GM18951 (cell line): ENCODE results near the gene IP6K3.

Experiments
- POLR2A ChIP-seq: IDR thresholded peaks from 4 replicates; pipeline ENCODE4 v1.6.1; 2011; ENCODE audit warnings: mild to moderate bottlenecking; ENCODE audit not compliant: insufficient read length, insufficient read depth; ENCODE audit errors: extremely low read depth
- in situ Hi-C: fragments of 300-500 bp; cut with MboI; formaldehyde crosslinking; loops from one replicate; pipeline ENCODE4 v1.12.0; 2022; ENCODE audit warnings: low sequenced_read_pairs, mixed read lengths, inconsistent platforms; ENCODE audit not compliant: unreplicated experiment

IP6K3 gene

DNA sequence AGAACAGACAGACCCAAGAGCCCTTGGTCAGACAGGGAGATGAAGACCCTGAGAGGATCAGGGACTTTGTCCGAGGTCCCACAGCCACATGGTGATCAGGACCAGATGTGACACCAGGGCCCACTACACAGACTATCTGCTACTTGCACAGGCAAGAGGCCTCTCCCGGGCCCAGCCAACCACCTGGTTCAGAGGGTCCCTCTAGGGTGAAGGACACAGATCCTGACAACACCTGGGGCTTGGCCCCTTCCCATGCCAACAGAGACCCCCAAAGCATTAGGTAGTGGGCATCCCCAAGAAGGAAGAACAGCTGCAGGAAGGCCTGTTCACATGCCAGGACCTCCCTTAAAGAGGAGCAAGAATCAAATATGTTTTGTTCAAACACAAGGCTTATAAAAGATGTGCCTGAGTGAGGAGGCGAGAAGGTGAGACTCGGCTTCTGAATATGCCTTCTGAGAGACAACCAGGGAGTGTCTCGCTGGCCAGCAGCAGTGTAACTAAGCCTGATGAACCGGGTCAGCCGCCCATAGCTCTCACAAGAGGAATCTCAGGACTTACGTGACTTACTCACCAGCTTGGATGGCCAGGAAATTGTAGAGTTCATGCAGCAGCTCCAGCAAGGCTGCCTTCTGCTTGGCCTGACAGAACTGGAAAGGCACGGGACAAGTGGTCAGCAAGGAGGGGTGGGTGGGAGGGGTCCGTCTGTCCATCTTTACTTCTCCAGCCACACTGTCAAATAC, 37.2 kb upstream of the IP6K3 start:
- no peak for TF ChIP-seq POLR2A
- in situ Hi-C loops, result no loop called here

DNA sequence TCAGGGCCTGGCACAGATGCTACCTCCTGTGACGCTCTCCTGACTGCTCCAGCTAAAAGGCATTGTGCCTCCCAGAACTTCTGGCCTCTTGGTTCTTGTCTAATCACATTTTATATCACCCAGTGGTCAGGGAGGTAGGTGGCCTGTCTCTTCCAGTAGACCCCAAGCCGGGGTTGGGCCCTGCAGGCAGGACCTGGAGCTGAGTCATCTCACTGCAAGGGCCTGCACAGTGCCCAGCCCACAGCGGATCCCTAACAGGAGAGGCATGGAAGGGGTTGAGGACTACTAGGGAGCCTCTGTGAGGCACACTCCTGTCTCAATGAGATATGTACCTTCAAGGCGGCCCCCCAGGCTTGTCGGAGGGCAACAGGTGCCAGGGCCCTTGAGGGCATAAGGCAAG, 35.9 kb upstream of the IP6K3 start:
- no peak for TF ChIP-seq POLR2A
- in situ Hi-C loops, result no loop called here

DNA sequence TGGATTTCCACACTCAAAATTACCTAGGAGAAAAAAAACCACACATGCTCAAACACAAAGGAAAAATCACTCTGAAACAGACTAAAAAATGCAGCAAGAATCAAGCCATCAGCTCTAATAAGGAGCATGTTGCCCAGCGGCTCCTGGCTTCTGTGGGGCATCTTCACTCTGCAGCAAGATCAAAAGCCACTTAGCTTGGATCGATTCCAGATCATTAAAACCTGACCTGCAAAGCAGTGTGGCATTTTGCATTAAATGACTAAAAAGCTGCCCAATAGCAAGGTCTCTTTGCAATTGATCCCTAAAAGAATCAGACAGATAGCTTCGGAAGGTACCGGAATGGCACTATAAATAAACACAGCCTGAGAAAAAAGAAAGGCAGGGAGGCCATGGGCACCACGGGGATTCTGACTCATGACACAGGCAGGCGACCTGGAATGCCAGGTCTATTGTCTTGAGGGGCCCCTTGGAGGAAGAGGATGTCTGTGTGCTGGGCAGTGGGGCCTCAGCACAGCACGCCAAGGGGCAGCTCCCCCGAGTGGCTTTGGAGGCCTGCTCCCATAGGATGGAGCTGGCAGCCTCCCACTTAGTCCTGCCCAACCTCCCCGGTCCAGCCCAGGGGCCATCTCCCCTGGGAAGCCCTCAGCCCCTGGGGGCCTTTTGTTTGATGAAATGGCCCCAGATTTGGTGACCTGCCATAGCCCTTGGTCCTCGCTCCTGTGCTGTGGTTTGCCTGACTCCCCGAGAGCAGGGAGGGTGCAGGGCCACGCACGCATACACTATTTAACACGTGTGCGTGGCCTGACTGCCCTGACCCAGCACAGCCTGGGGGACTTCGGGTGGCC, 34.6 kb upstream of the IP6K3 start:
- TF ChIP-seq POLR2A, result no peak
- in situ Hi-C loops, result no loop called here

DNA sequence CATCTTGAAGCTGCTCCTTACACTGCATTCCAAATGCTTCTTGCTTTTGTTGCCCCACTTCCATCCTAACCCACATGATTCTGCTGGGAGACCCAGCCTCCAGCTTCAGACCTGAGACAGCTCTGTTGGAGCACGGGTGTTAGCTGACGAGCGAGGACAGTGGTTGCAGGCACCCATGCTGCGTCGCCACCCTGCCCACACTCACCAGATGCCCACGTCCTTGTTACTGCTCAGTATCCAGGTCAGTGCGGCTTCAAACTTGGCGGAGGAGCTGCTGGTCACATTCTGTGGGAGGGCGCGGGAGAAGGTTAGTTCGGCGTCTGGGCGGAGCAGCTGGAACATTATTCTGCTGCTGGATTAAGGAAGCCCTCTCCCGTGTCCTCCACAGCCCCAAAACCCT, 33.2 kb upstream of the IP6K3 start:
- TF ChIP-seq POLR2A, result no peak
- in situ Hi-C loops, result no loop called here

DNA sequence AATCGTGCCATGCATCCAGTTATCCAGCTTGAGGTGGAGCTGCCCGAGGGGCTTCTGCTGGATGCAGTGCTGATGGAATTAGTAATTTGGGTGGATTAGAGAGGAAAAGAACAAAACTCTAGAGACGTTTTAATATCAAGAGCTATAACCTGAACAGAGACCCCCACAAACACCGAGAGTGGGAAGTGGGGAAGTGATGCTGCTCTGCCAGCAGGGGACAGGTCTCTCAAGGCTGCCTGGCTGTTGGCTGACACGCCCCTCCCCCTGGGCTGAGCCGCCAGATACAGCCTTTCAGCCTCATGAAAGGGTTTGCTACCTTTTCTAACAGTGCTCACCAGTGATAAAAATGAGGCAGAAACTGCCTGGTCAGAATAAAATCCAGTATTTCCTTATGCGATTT, 32.6 kb upstream of the IP6K3 start:
- TF ChIP-seq POLR2A, result no peak
- in situ Hi-C loops, result no loop called here

DNA sequence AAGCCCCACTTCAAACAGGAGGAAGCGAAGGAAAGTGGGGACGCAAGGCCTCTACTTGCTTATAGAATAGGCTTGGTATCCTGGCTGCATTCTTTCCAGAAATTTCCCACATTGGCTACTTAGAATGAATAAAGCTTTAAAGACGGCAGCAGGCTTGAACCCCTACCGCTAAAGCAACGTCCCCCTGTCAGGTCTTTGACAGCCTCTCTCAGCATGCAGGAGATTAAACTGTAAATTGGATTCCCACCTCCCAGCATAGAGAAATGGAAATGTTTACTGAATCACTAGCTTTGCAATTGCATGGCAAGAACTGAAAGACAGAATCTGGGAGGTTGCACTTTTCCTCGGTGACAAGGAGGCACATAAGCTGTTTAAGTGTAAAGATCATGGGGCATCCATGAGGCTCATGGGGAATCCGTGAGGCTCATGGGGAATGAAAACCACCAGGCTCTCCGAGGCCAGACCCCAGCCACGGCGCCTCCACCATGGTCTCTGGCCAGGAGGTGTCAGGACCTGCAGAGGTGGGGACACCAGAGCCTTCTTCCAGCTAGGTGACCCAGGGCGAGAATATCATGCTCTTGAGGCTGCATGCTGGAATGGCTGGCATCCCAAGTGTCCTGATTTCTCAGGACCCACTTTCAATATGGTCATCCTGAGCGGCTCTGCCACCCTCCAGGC, 31.9 kb upstream of the IP6K3 start:
- no peak for TF ChIP-seq POLR2A
- in situ Hi-C loops, result no loop called here

DNA sequence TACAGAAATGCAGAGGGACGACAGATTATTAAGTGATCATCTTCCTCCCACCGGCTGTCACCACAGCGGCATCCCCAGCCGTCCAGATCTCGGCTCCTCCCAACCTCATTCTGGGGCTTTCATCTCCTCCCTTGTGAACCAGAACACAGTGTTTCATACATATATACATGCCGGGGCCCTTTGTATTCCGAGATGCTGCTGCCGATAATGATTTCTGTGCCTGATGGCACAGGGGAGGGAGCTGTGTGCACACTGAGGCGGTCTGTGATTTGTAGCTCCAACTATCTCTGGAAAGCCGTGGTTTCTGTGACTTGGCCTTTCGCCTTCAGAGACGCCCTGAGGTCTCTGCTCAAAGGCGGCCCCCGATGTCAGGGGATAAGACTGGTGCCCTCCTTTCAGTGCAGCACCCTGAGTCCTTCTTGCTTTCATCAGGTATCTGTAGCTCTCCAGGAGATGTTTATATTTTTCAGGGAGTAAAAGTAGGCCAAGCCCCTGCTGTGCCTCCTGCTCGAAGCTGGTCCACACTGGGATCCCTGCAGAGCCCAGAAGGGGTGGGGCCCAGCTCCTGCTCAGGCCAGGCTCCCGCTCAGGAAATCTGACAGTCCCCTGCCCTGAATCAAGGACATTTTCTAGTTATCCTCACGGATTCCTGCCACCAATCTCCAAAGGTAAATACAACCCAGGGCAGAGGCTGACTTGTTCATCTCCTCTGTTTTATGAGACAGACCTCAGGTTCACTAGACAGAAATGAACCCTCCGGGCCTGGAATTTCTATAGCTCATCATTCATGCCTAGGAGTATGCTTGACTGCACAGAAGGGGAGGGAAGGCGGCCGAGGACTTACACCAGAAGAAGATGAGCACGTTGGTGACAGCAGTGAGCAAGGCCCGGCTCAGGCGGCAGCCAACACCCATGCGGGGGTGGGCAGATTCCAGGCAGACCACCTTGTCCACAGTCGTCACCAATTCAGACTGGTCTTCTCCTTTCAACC, 31.0 kb upstream of the IP6K3 start:
- TF ChIP-seq POLR2A, result no peak
- in situ Hi-C loops, result no loop called here

DNA sequence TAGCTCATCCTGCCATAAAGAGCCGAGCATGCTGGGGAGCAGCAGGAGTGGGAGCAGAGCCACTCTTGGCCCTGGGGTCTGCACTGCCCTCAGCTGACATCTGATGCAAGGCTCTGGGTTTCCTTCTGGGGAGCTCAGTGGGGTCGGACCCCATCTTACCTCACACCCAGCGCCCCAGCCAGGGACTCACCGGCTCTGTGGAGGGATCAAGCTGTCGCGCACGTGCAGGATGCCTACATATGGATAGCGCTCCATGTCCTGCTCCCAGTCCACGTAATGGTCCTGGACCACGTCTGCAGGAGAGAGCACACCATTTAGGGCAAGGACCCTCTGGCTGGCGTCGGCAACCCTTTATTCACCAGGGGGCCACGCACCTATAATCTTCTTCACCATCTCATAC, 30.1 kb upstream of the IP6K3 start:
- TF ChIP-seq POLR2A, result no peak

DNA sequence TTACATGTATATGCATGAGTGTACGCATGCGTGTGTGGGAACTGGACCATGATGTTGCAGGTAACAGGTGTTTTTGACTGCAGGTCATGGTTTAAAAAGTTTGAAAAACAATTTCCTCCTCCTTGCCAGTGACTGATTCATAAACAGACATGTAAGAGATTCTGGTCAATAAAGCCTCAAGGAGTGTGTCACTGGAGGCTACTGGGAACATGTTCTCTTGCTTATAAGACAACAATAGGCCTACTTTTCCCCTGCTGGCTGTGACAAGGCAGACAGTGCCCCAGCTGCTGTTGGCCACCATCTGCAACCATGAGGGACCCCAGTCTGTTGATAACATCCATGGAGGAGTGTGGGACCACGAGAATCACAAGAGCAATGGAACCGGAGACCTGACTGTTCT, 29.5 kb upstream of the IP6K3 start:
- TF ChIP-seq POLR2A, result no peak
- in situ Hi-C loops, result no loop called here

More for the DNA sequence above, 30.1 kb upstream of the IP6K3 start:
- in situ Hi-C loops, result no loop called here

DNA sequence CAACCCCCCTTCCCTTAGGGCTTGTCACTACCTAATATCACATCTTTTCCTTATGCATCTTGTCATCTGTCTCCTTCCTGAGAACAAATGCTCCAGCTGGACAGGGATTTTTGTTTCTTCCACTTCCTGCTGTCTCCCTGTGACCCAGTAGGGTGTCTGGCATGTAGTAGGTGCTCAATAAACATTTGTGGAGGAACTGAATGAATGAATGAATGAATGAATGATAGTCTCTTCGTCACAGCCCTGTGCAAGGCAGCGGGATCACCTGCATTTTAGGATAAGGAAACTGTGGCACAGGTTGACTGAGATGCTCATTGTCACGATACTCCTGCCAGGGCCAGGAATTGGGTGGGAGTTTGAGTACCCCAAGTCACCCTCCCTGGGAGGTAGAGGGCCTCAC, 28.1 kb upstream of the IP6K3 start:
- in situ Hi-C loops, result no loop called here
- TF ChIP-seq POLR2A, result no peak

DNA sequence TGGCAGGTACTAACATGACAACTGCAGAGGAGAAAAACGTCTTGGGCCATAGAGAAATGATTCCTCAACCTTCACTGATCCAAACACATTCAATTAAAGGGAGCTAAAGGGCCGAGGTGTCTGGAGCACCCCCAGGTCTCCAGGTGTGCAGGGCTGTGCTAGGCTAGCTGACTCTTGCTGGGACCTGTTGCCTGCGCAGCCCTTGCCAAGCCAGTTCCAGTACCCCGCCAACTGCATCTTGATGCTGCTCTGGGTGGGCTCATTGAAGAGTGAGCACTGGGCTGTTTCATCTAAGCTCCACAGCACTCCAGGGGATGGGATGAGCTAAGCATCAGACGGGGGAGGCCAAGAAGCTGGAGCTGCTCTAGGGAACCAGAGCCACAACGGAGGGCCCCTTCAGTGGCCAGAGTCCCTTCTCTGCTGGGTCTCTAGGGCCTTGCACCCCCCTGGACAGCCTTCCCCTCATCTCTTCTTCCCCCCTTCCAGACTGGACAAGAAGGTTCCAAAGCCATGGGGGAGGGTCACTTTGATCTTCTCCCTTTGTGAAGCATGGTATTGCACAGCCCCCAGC, 26.3 kb upstream of the IP6K3 start:
- TF ChIP-seq POLR2A, result no peak
- in situ Hi-C loops, result no loop called here
